Heart left ventricle (tissue), 16 donors: ENCODE results near the gene CTSW. TPM values are rescaled to one million over a fixed set of nuclear protein-coding genes. Genes with fewer than 3 reads are reported as not detected.

ENCODE experiments used
- ATAC-seq, 4 donors: fragments of 200-7000 bp; cut with Tn5 transposase; one replicate each; pipeline ENCODE4 v1.9.1; 2020 to 2022; ENCODE audit warnings: moderate library complexity in 4 of 4, mild to moderate bottlenecking in 3 of 4, moderate number of reproducible peaks in 1 of 4
- DNase-seq, 5 donors: peaks; one replicate each; pipeline ENCODE4 v3.0.0-alpha.2; 2020
- H3K27ac ChIP-seq, 12 donors: fragments of 200-600 bp; sonication (generic) in 4 of 12; one replicate each; pipeline versions ENCODE4 v1.5.0 to v1.8.0; 2016 to 2022; ENCODE audit warnings: mild to moderate bottlenecking in 2 of 12
- H3K27me3 ChIP-seq, 9 donors: fragments of 200-600 bp; sonication (generic) in 2 of 9; one replicate each; pipeline versions ENCODE4 v1.5.1 to v1.8.0; 2016 to 2022; ENCODE audit warnings: mild to moderate bottlenecking in 3 of 9
- H3K36me3 ChIP-seq, 9 donors: fragments of 200-600 bp; sonication (generic) in 2 of 9; one replicate each; pipeline versions ENCODE4 v1.5.0 to v1.8.0; 2018 to 2022; ENCODE audit warnings: mild to moderate bottlenecking in 2 of 9
- H3K4me1 ChIP-seq, 12 donors: fragments of 200-600 bp; sonication (generic) in 4 of 12; one replicate each; pipeline versions ENCODE4 v1.5.0 to v1.8.0; 2016 to 2022; ENCODE audit warnings: mild to moderate bottlenecking in 3 of 12
- H3K4me3 ChIP-seq, 12 donors: fragments of 200-600 bp; sonication (generic) in 4 of 12; one replicate each; pipeline versions ENCODE4 v1.5.0 to v1.8.0; 2017 to 2022; ENCODE audit warnings: mild to moderate bottlenecking in 9 of 12, moderate library complexity in 4 of 12
- H3K9me3 ChIP-seq, 12 donors: fragments of 200-600 bp; sonication (generic) in 4 of 12; one replicate each; pipeline versions ENCODE4 v1.5.0 to v1.8.0; 2016 to 2022; ENCODE audit warnings: mild to moderate bottlenecking in 1 of 12
- POLR2A ChIP-seq, 2 donors: fragments of 450-650 bp; IDR thresholded peaks; one replicate each; pipeline ENCODE4 v1.6.1; 2017; ENCODE audit warnings: antibody characterized with exemption in 2 of 2, mild to moderate bottlenecking in 2 of 2, moderate library complexity in 2 of 2
- WGBS, 4 donors: extraction: QIAGEN DNeasy Blood & Tissue Kit in 2 of 4; methylation state at CpG; one replicate each; pipeline versions ENCODE4 v1.1.5 to v1.1.7; 2013 to 2018; 5-methylcytosine and 5-hydroxymethylcytosine counted together
- intact Hi-C, 10 donors: fragments of 100-400 bp; cut with DNase I; formaldehyde crosslinking; loops; one replicate each; pipeline versions ENCODE4 v1.11.1 to v1.14.2; 2022
- polyA plus RNA-seq, 2 donors: library from polyadenylated mRNA; stranded (reverse); fragments of 200-250 nt; gene quantifications; one replicate each; pipeline ENCODE4 v1.2.3, GENCODE V29; 2013
- total RNA-seq, 9 donors: library from RNA; depleted of rRNA in 2 of 9; stranded (reverse); fragments of >200 nt in 2 of 9; fragmentation: NEBNext Ultra II Directional in 3 of 9; extraction: Animal tissue kit (Norgen Biotek cat#: 25700) in 3 of 9; gene quantifications; one replicate each; pipeline versions ENCODE4 v1.1.0 to v1.2.4, GENCODE V29; 2016 to 2023
- TF ChIP-seq, protein P1 (sequence below), 12 donors: fragments of 200-600 bp; sonication (generic) in 4 of 12; IDR thresholded peaks; one replicate each; pipeline versions ENCODE4 v1.5.0 to v1.8.0; 2018 to 2022; ENCODE audit warnings: antibody characterized with exemption in 12 of 12, mild to moderate bottlenecking in 5 of 12
- donor health status: ischemic (EF 13 %, LVEDD 7.1; RV severe dilation, severe dysfunction).
- donor health status: healthy with polysubstance abuse.
- donor health status: DM: no; HTN: yes; CAD: no.
- donor health status: DM: no; HTN: no; CAD: no.
- donor health status: ischemic (EF 25% LVEDD 6.9; RV normal size, moderate dysfunction).
- donor health status: ischemic (EF 25% LVEDD 5.7; RV mildly dilated, moderate dysfunction).
- donor health status: healthy.
- donor health status: DM: yes; HTN: yes; CAD: no.
- donor health status: ischemic (EF 35%, LVEDD 5.7; RV mildly dilated, moderate dysfunction).
- donor health status: nonischemic (EF 11% LVEDD 7.7; RV severe dilation, severe dysfunction).
- donor health status: DM: yes; HTN: yes; CAD: no.
- donor health status: PGD.
- donor health status: ischemic (EF 29% LVEDD 5.4; RV normal size, mild dysfunction).
- donor health status: nonischemic (EF 23%, LVEDD 6.1; RV moderate dilation, normal function).

The CTSW gene
- total and polyA plus RNA-seq, 11 donors, result 0.16 to 9.4 (median 0.84) TPM; not detected in 1

DNA sequence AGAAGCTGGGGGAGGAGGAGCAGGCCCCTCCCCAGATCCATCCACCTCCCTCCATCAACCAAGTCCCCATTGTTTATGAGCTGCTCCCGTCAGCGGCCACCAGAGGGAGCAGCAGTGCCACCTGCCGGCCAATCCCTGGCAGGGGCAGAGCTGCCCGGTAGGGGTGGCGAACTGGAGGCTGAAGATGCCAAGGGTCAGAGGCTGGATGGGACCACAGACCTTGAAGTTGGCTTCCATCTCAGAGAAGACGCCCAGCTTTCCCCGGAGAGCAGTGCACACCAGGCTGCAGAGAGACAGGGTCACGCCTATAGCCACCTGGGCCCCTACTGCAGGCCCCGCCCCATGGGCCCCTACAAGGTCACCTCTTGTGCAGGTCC lies 5.1 kb downstream of the CTSW start:
- WGBS, 4 donors, result 23 to 100% (median 25%) methylated on average over 1 to 9 of the region's 9 CpGs
- Histone ChIP-seq H3K27me3 (no peaks in the 10 kb centered on the region), H3K27ac (peak overlapping the region in 3 of 12 donors; percentile 17 to 42 (median 37)), H3K4me3 (no peak overlapping the region), H3K4me1 (peaks cover 5 to 43% (median 28%) of the 10 kb centered on the region in 12 donors), H3K9me3 (no peaks in the 10 kb centered on the region), H3K36me3 (peaks cover 0 to 54% (median 43%) of the 10 kb centered on the region in 9 donors)
- TF ChIP-seq, protein P1, sequence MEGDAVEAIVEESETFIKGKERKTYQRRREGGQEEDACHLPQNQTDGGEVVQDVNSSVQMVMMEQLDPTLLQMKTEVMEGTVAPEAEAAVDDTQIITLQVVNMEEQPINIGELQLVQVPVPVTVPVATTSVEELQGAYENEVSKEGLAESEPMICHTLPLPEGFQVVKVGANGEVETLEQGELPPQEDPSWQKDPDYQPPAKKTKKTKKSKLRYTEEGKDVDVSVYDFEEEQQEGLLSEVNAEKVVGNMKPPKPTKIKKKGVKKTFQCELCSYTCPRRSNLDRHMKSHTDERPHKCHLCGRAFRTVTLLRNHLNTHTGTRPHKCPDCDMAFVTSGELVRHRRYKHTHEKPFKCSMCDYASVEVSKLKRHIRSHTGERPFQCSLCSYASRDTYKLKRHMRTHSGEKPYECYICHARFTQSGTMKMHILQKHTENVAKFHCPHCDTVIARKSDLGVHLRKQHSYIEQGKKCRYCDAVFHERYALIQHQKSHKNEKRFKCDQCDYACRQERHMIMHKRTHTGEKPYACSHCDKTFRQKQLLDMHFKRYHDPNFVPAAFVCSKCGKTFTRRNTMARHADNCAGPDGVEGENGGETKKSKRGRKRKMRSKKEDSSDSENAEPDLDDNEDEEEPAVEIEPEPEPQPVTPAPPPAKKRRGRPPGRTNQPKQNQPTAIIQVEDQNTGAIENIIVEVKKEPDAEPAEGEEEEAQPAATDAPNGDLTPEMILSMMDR (IDR thresholded peaks at IDR 0.05), result peak; percentile 96 to 100 (median 99)
- no peak for TF ChIP-seq POLR2A (IDR thresholded peaks at IDR 0.05)
- DNase-seq (peak; percentile 76 to 88 (median 77)), ATAC-seq (peak in 3 of 4 donors; percentile 19 to 40 (median 27))
- intact Hi-C loops, result loop anchor here (2.0 to 10.0 kb wide), 6 partner anchors 38 to 118 kb away; partner anchors contain the start of genes BANF1 (in 2 of the 10), EIF1AD (in 2 of the 10) and SART1 (in 2 of the 10)

DNA sequence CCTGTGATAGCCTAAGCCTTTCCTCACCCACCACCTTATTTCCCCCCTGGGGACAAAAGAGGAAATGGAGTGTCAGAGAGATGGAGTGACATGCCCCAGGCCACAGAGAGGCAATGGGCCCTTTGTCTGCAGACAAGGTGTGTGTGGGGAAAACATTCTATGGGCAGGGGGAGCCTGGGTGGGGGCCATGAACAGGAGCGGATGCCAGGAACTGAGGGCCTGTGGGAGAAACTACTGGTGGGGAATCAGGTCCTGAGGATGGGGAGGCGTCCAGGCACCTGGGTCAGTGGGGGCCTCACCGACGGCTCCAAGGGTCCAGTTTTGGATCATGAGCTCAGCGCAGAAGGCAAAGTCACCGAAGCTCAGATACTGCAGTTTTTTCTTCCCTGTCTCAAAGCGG lies 5.6 kb downstream of the CTSW start:
- DNase-seq (peak in 1 of 5 donors; percentile 40), ATAC-seq (no peak)
- Histone ChIP-seq H3K36me3 (peaks cover 0 to 54% (median 43%) of the 10 kb centered on the region in 9 donors), H3K4me1 (peaks cover 5 to 45% (median 32%) of the 10 kb centered on the region in 12 donors), H3K27ac (peak overlapping the region in 3 of 12 donors; percentile 17 to 42 (median 37)), H3K27me3 (no peaks in the 10 kb centered on the region), H3K9me3 (no peaks in the 10 kb centered on the region), H3K4me3 (no peak overlapping the region)
- intact Hi-C loops, result loop anchor here in 9 of 10 donors (2.0 to 10.0 kb wide), 4 partner anchors 77 to 117 kb away; partner anchors contain the start of genes BANF1 (in 2 of the 9), EIF1AD (in 2 of the 9) and SART1 (in 2 of the 9)
- TF ChIP-seq, protein P1 (IDR thresholded peaks at IDR 0.05), result no peak
- 86 to 93% (median 90%) methylated on average over 7 of the region's 7 CpGs for WGBS, 4 donors

DNA sequence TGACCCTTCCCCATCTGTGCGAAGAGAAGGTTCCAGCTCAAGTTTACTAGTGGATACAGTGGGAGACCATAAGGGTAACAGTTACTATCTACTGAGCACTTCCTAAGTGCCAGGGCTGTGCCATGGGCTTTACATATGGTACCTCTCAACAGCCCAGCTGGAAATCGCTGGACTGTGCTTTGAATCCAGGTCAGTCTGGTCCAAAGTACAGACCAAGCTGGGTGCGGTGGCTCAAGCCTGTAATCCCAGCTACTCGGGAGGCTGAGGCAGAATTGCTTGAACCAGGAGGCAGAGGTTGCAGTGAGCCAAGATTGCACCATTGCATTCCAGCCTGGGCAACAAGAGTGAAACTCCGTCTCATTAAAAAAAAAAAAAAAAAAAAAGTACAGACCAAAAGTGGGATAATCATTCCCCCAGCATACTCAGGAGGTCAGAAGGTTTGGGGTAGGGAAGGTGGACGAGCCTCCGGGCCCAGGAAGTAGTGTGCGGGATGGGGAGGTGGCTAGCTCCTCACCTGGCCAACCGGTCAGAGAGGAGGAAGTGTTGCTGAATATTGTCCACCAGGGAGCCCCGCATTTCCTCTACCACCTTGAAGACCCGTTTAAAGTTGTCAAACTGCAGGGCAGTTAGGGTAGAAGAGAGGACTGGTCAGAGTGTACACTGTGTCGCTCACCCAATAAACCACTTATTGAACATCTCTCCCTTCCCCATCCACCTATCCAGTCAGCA lies 6.3 kb downstream of the CTSW start:
- no peak for TF ChIP-seq POLR2A (IDR thresholded peaks at IDR 0.05)
- TF ChIP-seq, protein P1 (IDR thresholded peaks at IDR 0.05), result no peak
- no peak overlapping the region for H3K4me3 ChIP-seq
- peaks cover 0 to 54% (median 43%) of the 10 kb centered on the region in 9 donors for H3K36me3 ChIP-seq
- intact Hi-C loops, result loop anchor here in 9 of 10 donors (2.0 to 10.0 kb wide), 5 partner anchors 67 to 116 kb away; partner anchors contain the start of genes BANF1 (in 2 of the 9), EIF1AD (in 2 of the 9) and SART1 (in 2 of the 9)
- H3K4me1 ChIP-seq, result peaks cover 5 to 44% (median 32%) of the 10 kb centered on the region in 12 donors
- no peaks in the 10 kb centered on the region for H3K9me3 ChIP-seq
- DNase-seq (peak in 1 of 5 donors; percentile 39), ATAC-seq (no peak)
- no peaks in the 10 kb centered on the region for H3K27me3 ChIP-seq
- no peak overlapping the region for H3K27ac ChIP-seq
- 84 to 92% (median 89%) methylated on average over 12 of the region's 12 CpGs for WGBS, 4 donors
